ENCODE measurements around the gene AHNAK2. TPM values are rescaled to one million over a fixed set of nuclear protein-coding genes. Genes with fewer than 3 reads are reported as not detected.

Gene AHNAK2
- total and polyA plus RNA-seq, 2 donors (not counting 1 experiment from before 2014, with no cell fraction given), result not detected

DNA sequence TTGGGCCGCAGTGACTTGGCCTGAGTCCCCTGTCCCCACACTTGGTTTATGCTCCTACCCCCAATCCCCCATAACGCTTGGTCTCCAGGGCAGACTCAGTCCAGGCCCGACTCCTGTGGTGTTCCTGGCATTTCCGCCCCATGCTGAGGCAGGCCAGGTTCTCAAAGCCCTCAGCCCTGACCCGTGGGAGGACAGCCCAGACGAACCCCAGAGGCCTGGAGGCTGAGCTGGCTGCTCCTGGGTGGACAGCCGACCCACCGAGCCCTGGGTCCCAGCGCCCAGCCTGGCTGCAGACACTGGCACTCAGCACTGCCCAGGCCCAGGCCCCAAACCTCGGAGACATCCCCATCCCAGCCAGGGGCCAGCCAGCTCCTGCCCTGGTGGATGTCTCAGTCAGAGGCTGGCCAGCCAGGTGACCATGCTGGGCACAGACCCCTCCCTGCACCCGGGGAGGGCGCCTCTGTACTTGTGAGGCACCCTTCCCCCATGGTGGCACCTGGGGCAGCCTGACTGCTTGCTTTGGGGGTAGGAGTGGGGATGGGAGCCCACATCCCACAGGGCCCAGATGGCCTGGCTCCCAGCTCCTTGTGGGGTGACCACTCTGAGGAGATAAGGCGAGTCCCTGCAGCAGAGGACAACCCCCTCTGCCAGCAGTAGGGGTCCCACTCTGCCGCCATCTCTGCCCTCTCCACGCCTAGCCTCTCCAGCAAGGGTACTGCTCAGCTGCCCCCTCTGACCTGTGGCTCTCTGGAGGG, 52.1 kb downstream of the AHNAK2 start:
- H3K27ac Mint-ChIP-seq, result peak overlapping the region; percentile 90
- H3K4me1 ChIP-seq (ENCODE audit: control insufficient read depth in 2 of 2, insufficient read depth in 2 of 2, low read length in 2 of 2), result peaks cover 52 to 60% of the 10 kb centered on the region in 2 donors
- TF ChIP-seq EZH2 (IDR thresholded peaks at IDR 0.05; ENCODE audit: borderline replicate concordance, insufficient read depth, low read depth, low read length, poor library complexity, severe bottlenecking), result no peak
- TF ChIP-seq, protein P1, sequence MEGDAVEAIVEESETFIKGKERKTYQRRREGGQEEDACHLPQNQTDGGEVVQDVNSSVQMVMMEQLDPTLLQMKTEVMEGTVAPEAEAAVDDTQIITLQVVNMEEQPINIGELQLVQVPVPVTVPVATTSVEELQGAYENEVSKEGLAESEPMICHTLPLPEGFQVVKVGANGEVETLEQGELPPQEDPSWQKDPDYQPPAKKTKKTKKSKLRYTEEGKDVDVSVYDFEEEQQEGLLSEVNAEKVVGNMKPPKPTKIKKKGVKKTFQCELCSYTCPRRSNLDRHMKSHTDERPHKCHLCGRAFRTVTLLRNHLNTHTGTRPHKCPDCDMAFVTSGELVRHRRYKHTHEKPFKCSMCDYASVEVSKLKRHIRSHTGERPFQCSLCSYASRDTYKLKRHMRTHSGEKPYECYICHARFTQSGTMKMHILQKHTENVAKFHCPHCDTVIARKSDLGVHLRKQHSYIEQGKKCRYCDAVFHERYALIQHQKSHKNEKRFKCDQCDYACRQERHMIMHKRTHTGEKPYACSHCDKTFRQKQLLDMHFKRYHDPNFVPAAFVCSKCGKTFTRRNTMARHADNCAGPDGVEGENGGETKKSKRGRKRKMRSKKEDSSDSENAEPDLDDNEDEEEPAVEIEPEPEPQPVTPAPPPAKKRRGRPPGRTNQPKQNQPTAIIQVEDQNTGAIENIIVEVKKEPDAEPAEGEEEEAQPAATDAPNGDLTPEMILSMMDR (IDR thresholded peaks at IDR 0.05), result no peak
- intact Hi-C loops (cut with micrococcal nuclease), result loop anchor here (1.0 kb wide), 1 partner anchor 30 kb away; no protein-coding TSS in a partner anchor
- DNase-seq (peak; percentile 34), ATAC-seq (ENCODE audit: low read depth) (no peak)
- no peaks in the 10 kb centered on the region for H3K9me3 Mint-ChIP-seq (ENCODE audit: insufficient read depth)
- peak overlapping the region; percentile 17 to 74 (median 56) for H3K4me3 ChIP-seq (ENCODE audit: control extremely low read depth in 1 of 5, extremely low read depth in 1 of 5, insufficient read depth in 1 of 5, low read depth in 2 of 5, low read length in 4 of 5)
- ChIA-PET CTCF (interaction anchor here (1.1 to 2.3 kb wide), 3 partner anchors 7 to 119 kb away, joined by 3 to 9 read pairs (median 5); no protein-coding TSS in a partner anchor), POLR2A (interaction anchor here (0.7 kb wide), 1 partner anchor 100 kb away, joined by 3 read pairs; no protein-coding TSS in a partner anchor)
- H3K36me3 ChIP-seq (replicated peaks in 1 of 2; ENCODE audit: control extremely low read depth in 1 of 2, control insufficient read depth in 1 of 2, extremely low read depth in 1 of 2, insufficient read depth in 2 of 2, low read length in 1 of 2), result peaks cover 0 to 33% of the 10 kb centered on the region in 2 experiments
- peak overlapping the region; percentile 86 for H3K4me3 Mint-ChIP-seq
- H3K27me3 ChIP-seq (replicated peaks in 1 of 4; ENCODE audit: control extremely low read depth in 1 of 4, control insufficient read depth in 3 of 4, insufficient read depth in 4 of 4, low read length in 3 of 4), result no peaks in the 10 kb centered on the region
- peak overlapping the region; percentile 73 for H3K9ac ChIP-seq (ENCODE audit: low read length)
- H3K27me3 Mint-ChIP-seq, result no peaks in the 10 kb centered on the region
- peak overlapping the region; percentile 81 to 84 for H3K27ac ChIP-seq (ENCODE audit: low read length in 2 of 2)
- H2AFZ ChIP-seq (ENCODE audit: insufficient read depth, low read depth, low read length, poor library complexity, severe bottlenecking), result peak overlapping the region; percentile 42
- peak overlapping the region; percentile 97 for H3K4me2 ChIP-seq (replicated peaks; ENCODE audit: low read depth, low read length, poor library complexity, severe bottlenecking)
- H3K4me1 Mint-ChIP-seq, result peaks cover 69% of the 10 kb centered on the region
- peaks cover 0 to 11% (median 0%) of the 10 kb centered on the region in 3 donors for H3K9me3 ChIP-seq (ENCODE audit: control extremely low read depth in 1 of 3, control insufficient read depth in 2 of 3, insufficient read depth in 1 of 3, low read length in 2 of 3)
- 45% methylated on average over 14 of the region's 15 CpGs for WGBS (ENCODE audit: insufficient coverage)
- H4K20me1 ChIP-seq (ENCODE audit: control insufficient read depth, insufficient read depth, low read length, poor library complexity, severe bottlenecking), result peaks cover 34% of the 10 kb centered on the region
- H3K79me2 ChIP-seq (ENCODE audit: control insufficient read depth, insufficient read depth, low read length), result peaks cover 42% of the 10 kb centered on the region
